HK-2 (cell line): ENCODE results near the gene C5orf34.
"Not testable (repeated sequence)": the region's sequence is repeated elsewhere in the genome, so short reads cannot be mapped to it uniquely, and the experiment has no call there.

Experiments used
- DNase-seq: peaks from one replicate; pipeline ENCODE4 v3.0.0-alpha.2; 2018; ENCODE audit not compliant: unreplicated experiment

Gene C5orf34

DNA sequence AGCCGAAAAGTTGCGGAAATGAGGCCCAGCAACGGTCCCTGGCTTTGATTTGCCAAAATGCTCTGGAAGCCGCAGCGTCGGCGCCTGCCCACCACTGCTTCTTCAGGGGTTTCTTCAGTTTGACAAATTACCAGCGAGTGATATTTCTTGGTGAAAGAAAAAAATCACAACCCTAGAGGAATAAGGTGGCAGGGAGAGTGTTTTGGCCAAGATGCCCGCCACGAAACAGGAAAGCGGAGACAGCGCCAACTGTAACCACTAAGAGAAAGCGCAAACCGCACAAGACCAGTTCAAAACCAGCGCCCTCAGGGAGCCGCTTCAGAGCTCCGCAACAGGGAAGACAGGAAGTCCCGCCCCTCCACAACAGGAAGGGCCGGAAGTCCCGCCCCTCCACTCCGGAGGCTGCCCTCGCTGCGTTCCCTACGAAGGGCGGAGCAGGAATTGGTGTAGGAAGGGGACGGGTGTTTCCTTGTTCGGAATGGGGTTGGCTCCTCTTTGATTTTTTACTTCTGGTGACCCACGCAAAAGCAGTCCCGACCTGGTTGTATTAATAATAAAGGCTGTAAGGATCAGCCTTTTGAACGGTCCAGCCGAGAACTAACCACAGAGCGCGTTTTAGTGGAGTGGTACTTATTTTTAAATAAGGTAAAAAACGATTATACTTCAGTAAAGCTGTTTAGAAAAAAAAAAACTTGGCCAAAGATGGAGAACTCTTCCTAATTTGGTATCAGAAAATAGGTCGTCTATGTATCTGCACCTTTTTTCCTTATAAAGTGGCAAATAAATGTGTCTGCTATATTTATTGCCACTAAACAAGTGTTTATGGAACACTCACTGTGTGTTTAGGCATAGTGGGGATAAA, at the start of gene C5orf34:
TSS of gene C5orf34 (minus strand) at position 333 of the 862 bp plus-strand sequence. CDS start 5,809 bp downstream, outside the sequence.
- peak; percentile 97 for DNase-seq

- no peak for DNase-seq
These were observed 49.4 kb upstream of the C5orf34 start for GRCh38 chr5:43564289-43564850.

DNA sequence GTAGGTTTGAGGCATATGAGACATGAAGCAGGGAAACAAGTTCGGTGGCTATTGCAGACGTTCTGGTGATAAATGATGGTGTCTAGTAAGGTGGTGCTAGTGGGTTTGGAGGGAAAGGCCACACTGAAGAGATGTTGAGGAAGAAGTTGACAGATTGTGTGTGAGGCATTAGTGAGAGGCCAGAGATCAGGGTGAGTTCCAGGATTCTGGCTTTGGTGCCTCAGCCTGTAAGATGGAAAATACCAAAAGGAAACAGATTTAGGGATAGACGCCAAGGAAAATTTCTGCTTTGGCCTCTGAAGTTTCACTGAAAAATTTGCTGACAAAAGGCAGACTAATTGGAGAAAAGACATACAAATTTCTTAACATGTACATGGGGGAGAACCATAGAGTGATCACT, 48.4 kb upstream of the C5orf34 start:
- DNase-seq, result no peak

GRCh38 chr5:43561356-43561755, 46.4 kb upstream of the C5orf34 start:
- DNase-seq, result no peak

DNA sequence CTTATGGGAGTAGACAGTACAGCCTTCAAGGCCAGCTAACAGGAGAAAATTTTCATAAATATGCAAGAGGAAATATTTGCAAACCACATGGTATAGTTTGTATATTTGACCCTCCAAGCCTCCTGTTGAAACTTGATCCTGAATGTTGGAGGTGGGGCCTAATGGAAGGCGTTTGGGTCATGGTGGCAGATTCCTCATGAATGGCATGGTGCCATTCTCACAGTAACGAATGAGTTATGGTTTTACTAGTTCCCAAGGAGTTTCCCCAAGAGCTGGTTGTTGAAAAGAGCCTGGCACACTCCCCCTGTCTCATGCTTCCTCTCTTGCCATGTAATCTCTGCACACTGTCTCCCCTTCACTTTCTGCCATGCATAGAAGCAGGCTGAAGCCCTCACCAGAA, 45.2 kb upstream of the C5orf34 start:
- DNase-seq, result no peak

- peak; percentile 85 for DNase-seq
These were observed 42.1 kb upstream of the C5orf34 start, which contains the start of gene PAIP1 for GRCh38 chr5:43556857-43557542. TSS of gene PAIP1 (minus strand) at chr5:43557077. CDS start at chr5:43556846, 231 bp downstream.

DNA sequence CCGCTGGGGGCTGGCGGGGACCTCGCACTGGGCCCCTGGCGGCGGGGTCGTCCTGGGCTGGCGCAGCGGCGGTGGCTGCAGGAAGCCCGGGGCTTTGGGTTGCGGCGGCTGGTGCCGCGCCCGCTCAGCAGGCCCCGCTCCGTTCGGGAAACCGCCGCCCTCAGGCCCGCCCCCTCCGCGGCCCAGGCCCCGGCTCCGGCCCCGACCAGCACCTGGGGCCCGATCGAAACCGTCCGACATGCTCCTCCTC, 41.6 kb upstream of the C5orf34 start:
- not testable (repeated sequence) for DNase-seq

DNA sequence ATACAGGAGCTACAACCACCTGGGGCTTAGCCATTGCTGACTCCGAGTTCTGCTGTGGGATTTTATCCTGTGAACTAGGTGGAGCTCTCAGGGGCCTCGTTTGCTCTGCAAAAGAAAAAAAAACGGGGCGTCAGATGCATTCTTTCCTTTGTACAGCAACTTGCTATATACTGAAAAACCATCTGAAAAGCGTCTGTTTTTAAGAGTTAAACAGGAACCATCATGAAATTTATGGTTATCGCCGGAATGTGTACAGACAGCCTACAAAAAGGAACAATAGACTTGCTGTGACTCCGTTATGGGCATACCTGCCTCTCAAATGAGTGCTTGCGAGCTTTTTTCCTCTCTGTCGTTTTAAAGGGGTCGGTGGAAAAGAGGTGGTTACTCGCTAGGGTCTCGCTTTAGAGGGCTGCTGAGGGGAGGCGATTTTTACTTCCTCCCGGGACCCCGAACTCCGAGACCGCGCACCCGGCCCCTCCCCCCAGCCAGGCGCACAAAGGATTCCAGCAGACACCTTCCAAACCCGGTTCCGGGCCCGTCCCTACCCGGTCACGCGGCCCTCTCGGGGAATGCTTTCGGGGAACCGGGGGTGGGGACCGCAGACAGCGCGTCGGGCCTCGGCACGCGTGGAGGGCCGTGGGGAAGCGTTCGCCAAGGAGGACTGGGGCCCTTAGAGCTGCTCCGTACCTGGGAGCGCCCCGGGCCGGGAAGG, 41.1 kb upstream of the C5orf34 start:
- peak; percentile 60 for DNase-seq

GRCh38 chr5:43554497-43554896, 39.5 kb upstream of the C5orf34 start:
- no peak for DNase-seq

DNA sequence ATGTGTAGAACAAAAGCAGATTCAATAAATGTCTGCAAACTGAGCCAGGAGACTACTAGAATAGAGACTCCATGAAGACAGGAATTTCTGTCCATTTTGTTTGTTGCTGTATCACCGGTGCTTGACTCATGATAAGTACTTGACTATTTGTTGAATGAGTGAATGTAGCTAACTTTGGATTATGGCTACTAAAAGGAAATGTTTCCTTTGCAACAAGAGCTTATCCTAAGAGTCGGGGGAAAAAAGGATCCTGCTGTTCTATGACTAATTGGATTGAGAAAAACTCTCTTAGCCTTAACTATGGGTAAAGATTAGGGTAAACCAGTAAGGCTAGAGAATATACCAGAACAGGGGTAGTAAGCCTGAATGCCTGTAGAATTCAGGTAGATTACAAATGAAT, 38.4 kb upstream of the C5orf34 start:
- DNase-seq, result no peak

DNA sequence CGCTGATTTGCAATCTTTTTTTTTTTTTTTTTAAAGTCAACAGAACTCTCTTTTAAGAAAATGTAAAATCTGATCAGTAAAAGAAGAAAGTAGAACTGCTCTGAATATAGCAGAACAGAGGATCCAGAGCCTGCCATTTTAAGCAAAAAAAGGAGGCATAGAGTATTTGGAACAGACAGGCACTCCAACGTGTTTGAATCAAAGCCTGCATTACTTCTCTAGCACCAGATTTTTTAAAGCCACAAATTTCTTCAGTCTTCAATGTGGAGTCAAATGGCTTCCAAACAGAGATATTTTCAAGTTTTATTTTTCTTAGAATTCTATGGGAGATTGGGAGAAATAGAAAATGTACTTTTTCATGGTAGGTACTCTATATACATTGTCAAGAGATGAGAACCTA, 36.8 kb upstream of the C5orf34 start:
- DNase-seq, result no peak

DNA sequence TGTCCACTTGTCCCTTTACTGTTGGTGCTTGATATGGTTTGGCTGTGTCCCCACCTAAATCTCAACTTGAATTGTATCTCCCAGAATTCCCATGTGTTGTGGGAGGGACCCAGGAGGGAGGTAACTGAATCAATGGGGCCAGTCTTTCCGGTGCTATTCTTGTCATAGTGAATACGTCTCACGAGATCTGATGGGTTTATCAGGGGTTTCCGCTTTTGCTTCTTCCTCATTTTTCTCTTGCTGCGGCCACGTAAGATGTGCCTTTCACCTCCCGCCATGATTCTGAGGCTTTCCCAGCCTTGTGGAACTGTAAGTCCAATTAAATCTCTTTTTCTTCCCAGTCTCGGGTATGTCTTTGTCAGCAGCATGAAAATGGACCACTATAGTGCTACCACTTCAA, 34.3 kb upstream of the C5orf34 start:
- not testable (repeated sequence) for DNase-seq

GRCh38 chr5:43548358-43548757, 33.4 kb upstream of the C5orf34 start:
- DNase-seq, result no peak

- no peak for DNase-seq
These were observed 32.6 kb upstream of the C5orf34 start for GRCh38 chr5:43547532-43547931.

DNA sequence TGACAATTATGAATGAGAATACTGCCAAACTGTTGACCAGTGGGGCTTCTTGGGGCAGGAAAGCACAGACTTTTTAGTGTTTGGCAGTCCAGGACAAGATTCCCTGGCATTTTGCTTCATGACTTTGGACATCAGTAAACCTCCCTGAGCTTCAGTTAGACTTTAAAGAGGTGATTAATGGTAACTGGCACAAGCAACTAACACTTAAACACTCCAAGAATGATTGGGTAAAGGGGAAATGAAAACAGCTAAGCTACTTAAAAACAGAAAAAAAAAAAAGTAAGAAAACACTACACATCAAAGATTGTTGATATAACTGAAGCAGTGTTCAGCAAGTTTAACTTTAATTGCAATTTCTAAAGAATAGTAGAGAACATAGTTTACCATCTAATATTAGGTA, 28.5 kb upstream of the C5orf34 start:
- no peak for DNase-seq

DNA sequence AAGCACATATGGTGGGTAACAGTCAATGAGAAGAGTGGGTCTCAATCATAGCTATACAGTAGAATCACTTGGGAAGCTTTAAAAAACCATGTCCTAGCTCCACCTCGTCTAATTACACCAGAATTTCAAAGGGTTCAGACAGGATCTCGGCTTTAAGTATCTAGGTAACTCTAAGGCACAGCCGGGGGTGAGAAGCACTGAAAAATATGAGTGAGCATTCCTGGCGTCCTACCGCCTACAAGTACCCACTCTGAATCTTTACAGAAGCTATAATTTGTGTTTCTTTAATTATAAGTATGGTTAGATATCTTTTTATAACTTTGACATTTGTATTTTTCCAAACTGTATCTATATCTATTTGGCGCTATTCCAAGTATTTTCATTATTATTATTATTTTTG, 25.8 kb upstream of the C5orf34 start:
- no peak for DNase-seq

GRCh38 chr5:43536972-43537371, 22.0 kb upstream of the C5orf34 start:
- DNase-seq, result no peak

DNA sequence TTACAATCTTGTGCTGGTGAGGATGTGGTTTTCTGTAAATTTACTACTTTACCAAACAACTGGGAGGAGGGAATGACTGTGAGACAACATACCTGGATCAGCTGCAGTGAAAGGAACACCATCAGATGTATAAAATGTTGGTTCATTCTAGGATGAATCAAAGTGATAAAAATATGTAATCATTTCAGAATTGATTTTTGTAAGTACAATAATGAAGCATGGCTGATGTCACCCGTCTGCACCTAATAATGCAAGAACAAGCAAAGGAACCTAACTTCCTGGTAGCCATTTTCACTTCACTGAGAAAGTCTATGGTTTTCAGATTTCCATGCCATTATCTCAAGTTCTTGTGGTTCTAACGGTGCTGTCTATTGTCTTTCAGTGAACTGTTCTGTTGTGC, 18.7 kb upstream of the C5orf34 start:
- no peak for DNase-seq

- DNase-seq, result no peak
These were observed 15.7 kb upstream of the C5orf34 start for GRCh38 chr5:43530648-43531047.

DNA sequence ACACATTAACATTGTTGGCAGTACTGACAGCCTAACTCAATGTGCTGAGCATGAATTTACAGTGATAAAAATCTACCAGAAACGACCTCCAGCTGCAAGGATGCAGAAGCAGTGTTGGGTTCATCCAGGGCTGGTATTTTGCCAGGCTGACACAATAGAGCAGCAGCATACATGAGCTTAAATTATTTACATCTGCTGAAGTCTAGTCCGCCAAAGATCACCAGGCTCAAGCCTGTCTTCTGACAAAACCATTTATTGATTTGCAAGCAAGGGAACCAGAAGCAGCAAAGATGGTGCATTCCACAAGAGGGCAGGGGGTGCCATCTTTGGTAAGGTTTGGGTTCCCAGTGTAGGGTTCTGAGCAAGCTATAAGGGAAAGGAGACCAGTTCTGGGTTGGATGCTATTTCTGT, 8.7 kb upstream of the C5orf34 start:
- DNase-seq, result no peak

DNA sequence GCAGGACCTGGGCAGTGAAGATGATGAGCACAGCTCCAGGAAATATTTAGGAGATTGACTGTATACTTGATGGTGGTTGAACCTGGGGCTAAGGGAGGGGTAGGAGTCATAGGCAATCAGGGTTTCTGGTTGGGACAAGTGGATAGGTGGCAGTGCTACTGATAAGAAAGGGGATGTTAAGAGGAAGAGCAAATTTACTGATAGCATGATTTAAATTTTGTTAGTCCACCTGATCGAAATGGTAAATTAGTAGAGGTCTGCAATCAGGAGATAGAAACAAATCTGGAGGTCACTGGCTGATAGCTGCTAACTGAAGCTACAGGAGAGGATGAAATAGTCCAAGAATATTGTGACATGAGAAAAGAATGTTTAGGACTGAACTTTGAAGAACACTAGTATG, 5.7 kb upstream of the C5orf34 start:
- DNase-seq, result no peak

- no peak for DNase-seq
These were observed 715 bp upstream of the C5orf34 start for GRCh38 chr5:43515678-43516048.

DNA sequence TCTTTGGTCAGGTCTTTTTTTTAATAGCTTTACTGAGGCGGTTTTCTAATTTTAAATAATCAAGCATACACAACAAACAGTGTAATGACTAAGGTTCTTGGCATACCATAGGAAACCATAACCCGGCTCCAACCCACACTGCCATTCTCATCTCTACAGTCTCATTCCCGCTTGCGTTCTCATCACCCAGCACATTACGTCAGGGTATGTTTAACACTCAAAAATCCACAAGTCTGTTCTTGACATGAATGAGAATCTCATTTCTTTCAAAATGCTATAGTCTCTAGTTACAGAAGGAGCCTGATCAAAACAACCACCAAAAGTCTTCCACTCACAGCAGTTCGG, 505 bp downstream of the C5orf34 start:
- no peak for DNase-seq
